HG02571 (cell line): Measurements from ENCODE around the gene CCDC28B.
A peak's percentile ranks its signal among the peaks of the same experiment; 100 is the strongest.
"Not testable (repeated sequence)": the region's sequence is repeated elsewhere in the genome, so short reads cannot be mapped to it uniquely, and the experiment has no call there.

Source experiments
- ATAC-seq: cut with Tn5 transposase; IDR thresholded peaks from one replicate; pipeline ENCODE4 v1.9.1; 2021; ENCODE audit warnings: mild to moderate bottlenecking, moderate library complexity; ENCODE audit not compliant: unreplicated experiment

The CCDC28B gene

GRCh38 chr1:32200226-32201010 is at the start of gene CCDC28B:
Gene CCDC28B (plus strand): TSS chr1:32200595. CDS start chr1:32201936, 1,341 bp downstream.
- ATAC-seq = no peak

DNA sequence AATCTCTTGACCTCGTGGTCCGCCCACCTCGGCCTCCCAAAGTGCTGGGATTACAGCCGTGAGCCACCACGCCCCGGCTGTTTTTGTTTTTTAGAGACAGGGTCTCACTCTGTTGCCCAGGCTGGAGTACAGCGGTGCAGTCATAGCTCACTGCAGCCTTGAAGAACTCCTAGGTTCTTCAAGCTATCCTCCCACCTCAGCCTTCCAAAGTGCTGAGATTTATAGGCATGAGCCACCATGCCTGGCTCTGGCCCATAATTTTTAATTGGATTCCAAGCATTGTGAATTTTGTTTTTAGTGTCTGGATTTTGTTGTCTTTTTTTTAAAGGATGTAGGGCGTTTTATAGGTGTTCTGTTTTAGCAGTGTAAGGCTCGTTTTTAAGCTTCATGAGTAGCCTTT is 49.5 kb upstream of the CCDC28B start:
- ATAC-seq = no peak

GRCh38 chr1:32151319-32151787 is 49.0 kb upstream of the CCDC28B start:
- ATAC-seq = no peak

DNA sequence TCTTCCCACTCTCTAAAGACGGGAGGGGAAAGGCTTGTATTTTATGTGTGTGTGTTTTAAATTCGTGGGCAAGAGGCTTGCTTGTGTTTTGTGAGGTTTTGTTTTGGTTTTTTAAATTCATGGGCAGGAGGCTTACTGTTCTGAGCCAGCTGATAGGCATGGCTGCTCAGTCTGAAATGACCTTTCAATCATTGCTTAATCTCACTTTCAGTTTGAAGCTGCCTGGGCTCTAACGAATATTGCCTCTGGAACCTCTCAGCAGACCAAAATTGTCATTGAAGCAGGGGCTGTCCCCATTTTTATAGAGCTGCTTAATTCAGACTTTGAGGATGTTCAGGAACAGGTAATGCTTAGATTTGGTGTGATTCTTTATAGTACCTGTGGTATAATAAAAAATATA is 41.2 kb upstream of the CCDC28B start:
- no peak for ATAC-seq

DNA sequence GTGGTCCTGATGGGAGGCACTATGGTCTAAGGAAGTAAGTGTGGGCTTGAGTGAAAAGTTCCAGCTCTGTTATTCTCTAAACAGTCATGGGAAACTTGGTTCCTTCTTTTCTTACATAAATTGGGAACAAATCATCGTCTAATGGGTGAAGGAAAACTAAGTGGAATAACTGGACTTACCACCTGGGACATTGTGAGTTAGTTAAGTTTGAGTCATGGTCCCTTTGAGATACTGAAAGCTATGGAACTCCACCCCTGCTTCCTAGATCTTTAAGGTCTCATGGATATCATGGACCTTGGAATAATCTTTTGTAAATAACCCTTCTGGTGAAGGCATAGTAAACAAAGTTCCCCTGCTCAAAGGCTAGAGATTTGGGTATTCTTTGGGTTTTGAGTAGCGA is 37.0 kb upstream of the CCDC28B start:
- no peak for ATAC-seq

DNA sequence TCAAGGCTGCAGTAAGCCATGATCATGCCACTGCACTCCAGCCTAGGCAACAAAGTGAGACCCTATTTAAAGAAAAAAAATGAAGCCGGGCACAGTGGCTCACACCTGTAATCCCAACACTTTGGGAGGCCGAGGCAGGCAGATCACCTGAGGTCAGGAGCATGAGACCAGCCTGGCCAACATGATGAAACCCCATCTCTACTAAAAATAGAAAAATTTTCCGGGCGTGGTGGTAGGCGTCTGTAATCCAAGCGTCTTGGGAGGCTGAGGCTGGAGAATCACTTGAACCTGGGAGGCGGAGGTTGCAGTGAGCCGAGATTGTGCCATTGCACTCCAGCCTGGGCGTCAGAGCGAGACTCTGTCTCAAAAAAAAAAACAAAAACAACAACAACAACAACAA is 34.8 kb upstream of the CCDC28B start:
- not testable (repeated sequence) for ATAC-seq

- ATAC-seq = no peak
Observed at GRCh38 chr1:32170991-32171390, 29.4 kb upstream of the CCDC28B start.

- ATAC-seq = no peak
Observed at GRCh38 chr1:32172621-32173245, 27.7 kb upstream of the CCDC28B start.

DNA sequence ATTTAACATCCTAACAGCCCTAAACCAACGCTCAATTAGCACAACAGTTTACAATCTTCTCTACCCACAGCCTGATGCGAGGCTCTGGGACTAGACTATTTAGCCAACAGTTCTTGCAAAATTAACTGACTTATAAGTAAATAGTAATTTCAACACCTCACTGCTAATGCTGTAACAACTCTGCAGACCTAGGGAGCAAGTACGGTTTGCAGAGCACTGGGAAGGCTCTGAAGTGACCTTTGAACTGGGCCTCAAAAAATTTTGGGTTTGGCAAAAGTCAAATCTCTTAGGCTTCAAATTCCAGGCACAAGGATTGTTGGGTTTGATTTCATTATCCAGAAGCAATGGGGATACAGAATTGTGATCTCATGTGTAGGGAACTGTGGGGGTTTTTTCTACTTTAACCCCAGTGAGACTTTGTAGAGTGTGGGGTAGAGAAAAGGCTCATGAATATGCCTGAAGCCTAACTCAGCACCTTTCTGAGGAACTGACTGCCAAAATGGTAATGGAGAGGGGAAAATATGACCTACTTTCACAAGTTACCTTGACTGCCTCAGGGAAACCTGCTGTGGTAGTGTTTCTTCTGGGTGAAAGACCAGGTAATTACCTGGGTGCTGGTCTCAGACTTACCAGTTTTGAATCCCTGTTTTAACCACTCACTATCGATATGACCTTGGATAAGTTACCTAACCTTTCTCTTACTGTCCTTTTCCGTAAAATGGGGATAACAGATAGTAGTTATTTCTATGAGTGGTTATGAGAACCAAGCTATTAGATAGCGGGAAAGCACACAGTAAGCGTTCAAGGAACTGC is 21.8 kb upstream of the CCDC28B start:
- no peak for ATAC-seq

GRCh38 chr1:32179193-32179442 is 21.3 kb upstream of the CCDC28B start:
- no peak for ATAC-seq

- ATAC-seq = peak; percentile 85
Observed at GRCh38 chr1:32179443-32180185, 20.8 kb upstream of the CCDC28B start, which contains the start of gene TXLNA. Gene TXLNA (plus strand): TSS chr1:32179675. CDS start chr1:32180346, 671 bp downstream.

- no peak for ATAC-seq
Observed at GRCh38 chr1:32180186-32181060, 20.0 kb upstream of the CCDC28B start.

GRCh38 chr1:32181065-32181464 is 19.3 kb upstream of the CCDC28B start:
- ATAC-seq = no peak

DNA sequence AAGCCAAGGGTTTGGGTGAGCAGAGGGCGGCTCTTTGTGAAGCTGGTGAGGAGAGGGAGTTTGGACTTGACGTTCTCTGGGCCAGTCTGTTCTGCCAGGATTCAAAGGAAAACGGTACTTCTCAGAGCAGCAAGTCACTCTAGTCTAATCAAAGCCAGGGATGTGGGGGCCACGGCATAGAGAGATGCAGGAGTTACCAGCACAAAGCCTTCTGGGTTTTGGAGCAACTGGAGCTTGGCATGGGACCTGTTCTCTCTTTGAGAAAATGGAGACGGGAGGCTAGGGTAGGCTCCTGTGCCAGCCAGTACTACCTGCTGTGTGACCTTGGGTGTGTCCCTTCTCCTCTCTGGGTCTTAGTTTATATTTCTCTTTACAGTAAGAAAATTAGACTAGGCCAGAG is 18.8 kb upstream of the CCDC28B start:
- no peak for ATAC-seq

GRCh38 chr1:32182060-32182459 is 18.3 kb upstream of the CCDC28B start:
- no peak for ATAC-seq

- no peak for ATAC-seq
Observed at GRCh38 chr1:32184650-32185049, 15.7 kb upstream of the CCDC28B start.

DNA sequence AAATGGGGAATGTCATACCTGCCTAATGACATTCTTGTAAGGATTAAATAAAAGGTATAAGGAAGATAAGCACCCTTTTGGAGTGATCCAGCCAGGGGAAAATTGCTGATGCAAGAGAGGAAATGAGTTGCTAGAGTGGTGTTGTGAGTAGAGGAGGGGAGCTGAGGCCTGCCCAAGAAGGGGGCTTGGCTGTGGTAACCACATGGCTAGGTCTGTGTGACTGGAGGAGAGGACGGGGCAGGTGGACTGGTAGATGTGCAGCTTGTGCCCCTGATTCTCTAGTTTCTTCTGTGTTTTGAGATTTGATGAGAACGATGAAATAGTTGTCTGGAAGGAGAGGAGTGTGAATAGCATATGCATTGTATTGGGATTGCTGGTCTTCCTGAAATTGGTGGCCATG is 14.3 kb upstream of the CCDC28B start:
- no peak for ATAC-seq

- no peak for ATAC-seq
Observed at GRCh38 chr1:32186491-32186890, 13.9 kb upstream of the CCDC28B start.

GRCh38 chr1:32187850-32188249 is 12.5 kb upstream of the CCDC28B start:
- no peak for ATAC-seq
